ENCODE results near the gene NAP1L4.

Gene NAP1L4

DNA sequence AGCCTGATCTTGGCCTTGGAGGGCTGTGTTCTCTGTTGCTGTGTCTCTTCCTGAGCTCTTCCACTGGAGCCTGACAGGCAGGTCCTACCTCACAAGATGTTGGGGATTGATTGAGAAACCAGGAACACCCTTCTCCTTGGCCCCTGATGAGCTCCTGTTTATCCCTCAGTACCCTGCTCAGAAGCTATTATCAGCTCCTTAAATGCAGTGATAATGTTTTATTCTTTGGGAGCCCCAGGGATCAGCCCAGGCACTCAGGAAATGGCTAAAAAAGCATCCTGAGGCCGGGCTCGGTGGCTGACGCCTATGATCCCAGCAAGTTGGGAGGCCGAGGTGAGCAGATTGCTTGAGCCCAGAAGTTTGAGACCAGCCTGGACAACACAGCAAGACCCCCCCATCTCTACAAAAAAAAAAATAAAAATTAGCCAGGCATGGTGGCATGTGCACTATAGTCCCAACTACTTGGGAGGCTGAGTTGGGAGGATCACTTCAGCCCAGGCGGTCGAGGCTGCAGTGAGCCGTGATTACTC lies 58.0 kb downstream of the NAP1L4 start:
- DNase-seq = no peak

GRCh38 chr11:2933375-2934020 lies 58.6 kb downstream of the NAP1L4 start:
- peak; percentile 86 for DNase-seq

GRCh38 chr11:2932850-2933251 lies 59.3 kb downstream of the NAP1L4 start:
- DNase-seq = no peak

GRCh38 chr11:2931771-2932738 lies 60.1 kb downstream of the NAP1L4 start:
- no peak for DNase-seq

DNA sequence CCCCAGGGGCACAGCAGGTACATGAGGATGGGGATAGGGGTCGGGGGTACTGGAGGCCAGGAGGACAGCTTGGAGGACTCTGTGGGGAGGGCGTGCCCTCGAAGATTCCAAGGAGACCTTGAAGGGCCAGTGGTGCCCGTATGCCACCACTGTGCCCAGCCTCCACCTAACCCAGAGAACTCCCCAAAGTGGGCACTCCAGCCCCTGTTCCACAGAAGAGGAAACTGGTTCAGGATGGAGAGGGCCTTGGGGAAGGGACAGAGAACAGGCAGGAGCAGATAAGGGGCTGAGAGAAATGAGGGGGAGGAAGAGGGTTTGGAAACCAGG lies 60.7 kb downstream of the NAP1L4 start:
- no peak for DNase-seq

DNA sequence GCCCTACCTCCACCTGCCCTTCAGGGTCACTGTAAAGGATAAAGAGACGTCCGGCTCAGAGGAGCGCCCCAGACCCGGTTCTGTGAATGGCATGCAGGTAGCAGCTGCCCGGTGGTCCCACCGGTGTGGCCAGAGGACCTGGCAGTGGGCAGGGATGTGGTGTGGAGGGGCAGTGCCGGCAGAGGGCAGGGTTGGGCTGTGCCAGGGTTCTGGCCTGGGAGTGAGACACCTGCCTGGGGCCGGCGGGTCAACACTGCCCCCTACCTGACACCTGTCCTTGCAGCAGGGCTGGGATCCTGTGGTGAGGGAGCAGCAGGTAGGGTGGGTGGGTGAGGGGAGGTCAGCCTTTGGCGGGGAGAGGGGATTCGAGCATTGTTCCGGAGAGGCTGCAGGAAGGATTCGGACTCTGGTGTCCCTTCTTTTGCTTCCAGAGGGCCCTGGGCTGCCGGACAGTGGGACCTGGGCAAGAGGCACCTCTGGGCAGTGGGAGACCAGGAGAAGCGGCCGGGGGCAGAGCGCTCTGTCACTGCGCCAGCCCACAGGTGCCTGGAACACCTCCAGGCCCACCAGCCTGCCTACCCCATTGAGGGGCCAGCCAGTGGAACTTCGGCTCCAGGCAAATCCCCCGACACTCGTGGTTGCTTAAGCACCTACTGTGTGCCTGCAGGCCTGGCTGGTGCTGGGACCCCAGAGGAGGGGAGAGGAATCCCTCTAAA lies 61.3 kb downstream of the NAP1L4 start:
- DNase-seq = peak in 1 of 2 experiments; percentile 74

DNA sequence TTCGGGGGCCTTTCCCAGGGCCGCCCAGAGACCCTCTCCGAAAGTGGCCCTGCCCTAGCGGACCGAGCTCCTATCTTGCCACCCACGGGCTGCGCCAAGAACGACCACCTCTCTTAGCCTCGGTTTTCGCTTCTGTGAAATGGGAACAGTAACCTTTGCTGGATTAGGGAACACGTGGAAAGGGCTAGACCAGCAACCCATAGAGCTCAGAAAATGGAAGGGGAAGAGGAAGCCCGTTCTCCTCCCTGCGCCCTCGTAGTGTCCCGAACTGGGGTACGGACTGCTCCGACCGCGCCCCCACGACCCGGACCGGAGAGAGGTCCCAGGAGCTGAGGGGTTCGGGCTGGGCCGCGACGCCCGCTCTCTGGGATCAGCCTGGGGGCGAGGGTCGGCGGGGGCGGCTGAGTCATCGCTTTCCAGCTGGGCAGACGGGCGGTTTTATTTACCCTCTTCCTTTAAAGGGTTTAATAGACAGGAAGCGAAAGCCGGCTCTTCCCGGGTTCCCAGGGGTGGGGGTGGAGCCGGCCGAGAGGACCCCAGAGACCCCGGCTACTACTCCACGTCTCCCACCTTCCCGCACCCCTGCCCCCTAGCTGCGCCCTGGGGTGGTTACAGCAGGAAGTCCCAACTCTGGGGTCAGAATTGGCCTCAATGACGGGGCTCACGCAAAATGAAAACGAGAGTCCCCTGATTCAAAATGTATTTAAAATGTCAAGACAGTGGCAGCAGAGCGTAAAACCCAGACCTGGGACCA lies 62.0 kb downstream of the NAP1L4 start:
- DNase-seq = peak in 1 of 2 experiments; percentile 74

DNA sequence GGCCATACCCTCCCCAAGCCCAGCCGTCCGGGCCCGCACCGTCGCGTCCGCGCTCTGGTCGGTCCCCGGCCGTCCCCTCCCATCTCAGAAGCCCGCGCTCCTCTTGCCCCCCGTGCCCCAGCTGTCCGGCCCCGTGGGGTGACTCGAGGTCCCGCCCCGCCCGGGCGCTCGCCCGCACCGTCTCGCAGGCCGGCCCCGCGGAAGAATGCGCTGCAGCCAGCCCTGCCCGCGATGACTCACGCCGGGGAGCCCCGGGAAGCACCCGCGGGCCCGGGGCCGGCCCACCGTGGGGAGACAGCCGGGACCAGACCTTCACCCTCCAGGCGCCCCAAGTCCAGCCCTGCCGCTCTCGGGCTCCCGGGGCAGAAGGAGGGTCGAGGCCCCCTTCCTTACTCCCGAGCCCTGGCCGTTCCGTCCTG lies 62.6 kb downstream of the NAP1L4 start:
- peak; percentile 48 to 52 for DNase-seq

DNA sequence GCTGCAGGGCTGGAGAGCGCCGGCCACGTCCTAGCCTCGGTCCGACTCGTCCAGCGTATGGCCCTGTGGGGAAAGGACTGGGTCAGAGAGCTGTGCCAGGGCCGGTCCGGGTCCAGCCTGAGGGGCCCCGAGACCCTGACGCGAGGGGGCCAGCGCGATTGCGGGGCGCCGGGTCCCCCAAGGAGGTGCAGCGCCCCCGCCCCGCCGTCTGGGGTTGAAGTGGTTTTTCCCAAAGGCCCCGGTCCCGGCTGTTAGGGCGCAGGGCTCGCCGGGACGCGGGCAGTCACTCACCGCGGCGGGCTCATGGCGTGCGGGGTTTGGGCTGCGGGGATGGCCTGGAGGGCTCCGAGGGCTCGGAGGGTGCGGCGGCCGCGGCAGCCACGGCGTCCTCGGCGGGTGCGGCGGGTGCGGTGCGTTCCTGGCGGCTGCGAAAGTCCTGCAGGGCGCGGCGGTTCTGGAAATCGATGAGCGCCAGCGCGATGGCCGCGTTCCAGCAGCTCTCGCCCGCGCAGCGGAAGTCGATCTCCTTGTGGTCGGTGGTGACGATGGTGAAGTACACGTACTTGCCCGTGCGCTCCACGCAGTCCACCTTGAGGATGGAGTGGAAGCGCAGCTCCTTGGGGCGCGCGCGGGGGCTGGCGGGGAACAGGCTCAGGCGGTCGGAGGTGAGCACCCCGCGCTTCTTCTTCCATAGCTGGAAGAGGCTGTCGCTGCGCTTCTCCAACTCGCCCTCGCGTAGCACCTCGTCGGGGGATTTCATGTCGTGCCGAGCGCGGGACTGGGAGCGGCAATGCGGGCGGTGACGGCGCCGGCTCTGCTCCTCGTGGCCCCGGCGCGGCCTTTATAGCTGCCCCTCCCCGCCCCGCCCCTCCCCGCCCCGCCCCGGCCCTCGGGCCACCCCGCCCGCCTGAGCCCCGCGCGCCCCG lies 63.3 kb downstream of the NAP1L4 start, which contains the start of gene PHLDA2:
Gene PHLDA2 (minus strand): TSS at position 816 of the 926 bp plus-strand sequence. CDS start 56 bp downstream, at position 760.
- DNase-seq = peak in 1 of 2 experiments; percentile 74

- DNase-seq = no peak
Measured at GRCh38 chr11:2927851-2928604, 64.1 kb downstream of the NAP1L4 start.

- no peak for DNase-seq
Measured at GRCh38 chr11:2927121-2927800, 64.9 kb downstream of the NAP1L4 start.

GRCh38 chr11:2926611-2927051 lies 65.5 kb downstream of the NAP1L4 start:
- DNase-seq = no peak

DNA sequence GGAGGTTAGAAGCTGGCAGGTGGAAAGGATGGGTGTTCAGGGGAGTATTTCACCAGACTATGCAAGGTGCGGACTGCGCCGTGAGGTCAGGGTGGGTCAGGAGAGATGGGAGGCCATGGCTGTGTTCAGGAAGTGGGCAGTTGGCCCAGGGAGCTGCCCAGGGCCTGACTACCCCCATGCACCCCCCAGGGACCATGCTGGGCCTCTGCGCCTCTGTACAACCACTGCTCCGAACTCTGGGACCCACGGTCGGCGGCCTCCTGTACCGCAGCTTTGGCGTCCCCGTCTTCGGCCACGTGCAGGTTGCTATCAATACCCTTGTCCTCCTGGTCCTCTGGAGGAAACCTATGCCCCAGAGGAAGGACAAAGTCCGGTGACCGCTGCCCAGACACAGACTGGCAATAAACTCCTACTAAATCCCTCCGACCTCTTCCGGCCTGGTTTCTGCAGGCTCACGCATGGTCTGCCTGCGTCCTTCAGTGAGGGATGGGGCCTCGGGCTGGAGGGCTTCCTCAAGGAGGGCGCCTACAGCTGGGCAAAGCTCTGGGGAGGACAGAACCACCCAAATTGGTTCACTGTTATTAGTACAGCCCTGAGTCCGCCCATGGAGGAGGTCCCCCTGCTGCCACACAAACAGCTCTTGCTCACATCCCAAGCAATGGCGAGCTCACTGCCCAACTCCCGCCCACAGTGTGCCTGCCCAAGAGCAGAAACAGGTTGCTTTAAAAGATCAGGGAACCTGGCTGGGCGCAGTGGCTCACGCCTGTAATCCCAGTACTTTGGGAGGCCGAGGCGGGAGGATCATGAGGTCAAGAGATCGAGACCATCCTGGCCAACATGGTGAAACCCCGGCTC lies 67.1 kb downstream of the NAP1L4 start:
- DNase-seq = no peak

DNA sequence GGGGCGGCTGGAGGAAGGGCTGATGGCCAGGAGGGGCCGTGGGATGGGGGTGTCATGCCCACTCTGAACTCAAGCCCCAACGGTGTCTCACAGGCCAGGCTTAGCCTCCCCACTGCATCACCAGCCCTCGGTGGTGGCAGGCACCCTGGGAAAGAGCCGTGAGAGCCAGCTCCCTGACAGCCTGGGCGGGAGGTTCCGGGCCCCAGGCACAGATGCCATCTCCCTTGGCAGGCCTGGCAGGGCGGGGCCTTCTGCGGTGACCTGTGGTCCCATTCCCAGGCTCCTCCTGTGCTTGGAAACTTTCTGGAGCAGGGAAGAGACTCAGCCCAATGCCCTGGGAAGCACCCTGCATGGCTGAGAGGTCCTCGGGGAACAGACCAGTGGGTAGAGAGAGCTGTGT lies 67.7 kb downstream of the NAP1L4 start:
- no peak for DNase-seq

DNA sequence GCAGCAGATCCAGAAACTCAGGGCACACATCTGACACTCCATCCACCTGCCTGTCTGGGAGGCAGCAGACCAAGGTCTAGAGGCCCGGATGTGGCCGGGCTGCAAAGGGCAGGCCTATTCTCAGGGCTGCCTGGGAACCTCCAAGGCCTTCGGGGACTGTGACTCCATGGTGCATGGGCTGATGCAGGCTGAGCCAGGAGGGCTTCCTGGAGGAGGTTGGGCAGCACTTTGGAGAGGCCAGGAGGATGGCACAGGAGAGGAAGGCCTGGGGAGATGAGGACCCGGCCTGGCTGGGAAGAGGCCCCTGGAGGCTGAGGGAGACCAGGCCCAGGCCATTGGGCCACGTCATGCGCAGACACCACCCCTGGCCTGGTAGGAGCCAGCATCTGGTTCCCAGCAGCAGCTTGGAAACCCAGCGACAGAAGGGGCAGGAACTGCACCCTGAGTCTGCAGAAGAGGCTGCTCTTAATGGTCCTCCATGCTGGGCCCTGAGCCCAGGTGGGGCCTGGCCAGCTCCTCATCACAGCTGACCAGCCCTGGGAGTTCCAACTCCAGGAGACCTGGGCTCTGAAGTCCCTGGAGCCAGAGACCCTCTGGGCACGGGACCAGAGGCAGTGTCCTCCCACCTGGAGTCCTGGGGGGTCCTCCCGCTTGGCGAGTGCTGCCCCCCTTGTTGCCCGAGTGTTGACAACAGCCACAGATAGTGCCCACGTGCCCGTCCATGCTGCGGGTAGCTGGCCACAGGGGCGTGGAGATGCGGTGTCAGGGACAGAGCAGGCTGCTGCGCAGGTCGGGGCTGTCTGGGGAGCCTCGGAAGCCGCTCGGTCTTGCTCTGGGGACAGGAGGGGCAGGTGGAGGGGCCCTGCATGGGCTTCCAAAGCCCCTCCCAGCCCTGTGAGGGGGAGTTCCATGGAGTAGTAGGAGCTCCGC lies 68.4 kb downstream of the NAP1L4 start:
- DNase-seq = no peak

DNA sequence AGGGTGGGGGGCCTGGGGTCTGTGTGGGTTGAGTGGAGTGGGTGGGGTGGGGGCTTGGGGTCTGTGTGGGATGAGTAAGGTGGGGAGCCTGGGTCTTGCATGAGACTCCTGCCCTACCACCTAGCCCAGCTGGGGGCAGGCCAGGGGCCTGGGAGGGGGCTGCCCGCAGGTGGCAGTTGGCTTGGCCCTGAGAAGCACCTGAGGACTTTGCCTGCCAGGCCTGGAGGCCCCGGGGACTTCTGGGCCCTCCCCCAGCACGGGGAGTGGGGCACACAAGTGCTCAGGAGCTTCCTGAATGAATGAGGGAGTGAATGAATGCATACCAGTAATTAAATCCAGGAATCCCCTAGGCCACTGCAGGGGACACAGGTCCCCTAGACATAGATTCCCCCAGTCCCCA lies 69.5 kb downstream of the NAP1L4 start:
- DNase-seq = no peak

DNA sequence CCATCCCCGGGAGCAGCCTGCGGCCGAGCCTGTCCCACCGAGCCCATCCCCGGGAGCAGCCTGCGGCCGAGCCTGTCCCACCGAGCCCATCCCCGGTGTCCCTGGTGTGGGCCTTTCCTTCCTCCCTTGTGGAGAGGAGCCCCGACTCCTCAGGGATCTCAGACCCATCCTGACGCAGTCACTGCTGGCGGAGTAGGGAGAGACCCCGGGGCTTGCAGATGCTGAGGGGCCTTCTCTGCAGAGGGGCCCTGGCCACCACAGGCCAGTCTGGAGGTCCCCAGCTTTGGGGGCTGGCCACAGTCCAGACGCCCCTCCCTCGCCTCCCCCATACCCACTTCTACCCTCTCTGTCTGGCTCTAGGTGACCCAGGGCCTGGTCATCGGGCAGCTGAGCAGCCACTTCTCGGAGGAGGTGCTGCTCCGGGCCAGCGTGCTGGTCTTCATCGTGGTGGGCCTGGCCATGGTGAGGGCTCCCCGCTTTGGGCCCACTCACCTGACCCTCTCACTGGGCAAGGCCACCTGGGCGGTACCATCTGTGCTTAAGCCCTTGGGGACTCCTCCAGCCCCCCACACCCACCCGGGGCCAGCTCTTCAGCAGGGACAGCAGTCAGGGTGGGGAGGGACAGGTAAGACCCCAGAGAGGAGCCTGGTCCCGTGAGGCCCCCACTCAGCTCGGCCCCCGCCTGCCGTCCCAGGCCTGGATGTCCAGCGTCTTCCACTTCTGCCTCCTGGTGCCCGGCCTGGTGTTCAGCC lies 70.2 kb downstream of the NAP1L4 start:
- no peak for DNase-seq

Data from SW 1271 (cell line).